ENCODE results near the gene FCHSD2.

The FCHSD2 gene

GRCh38 chr11:73172992-73173656, 31.0 kb upstream of the FCHSD2 start:
- DNase-seq (ENCODE audit: low read depth in 2 of 3, low spot score in 2 of 3): no peak

DNA sequence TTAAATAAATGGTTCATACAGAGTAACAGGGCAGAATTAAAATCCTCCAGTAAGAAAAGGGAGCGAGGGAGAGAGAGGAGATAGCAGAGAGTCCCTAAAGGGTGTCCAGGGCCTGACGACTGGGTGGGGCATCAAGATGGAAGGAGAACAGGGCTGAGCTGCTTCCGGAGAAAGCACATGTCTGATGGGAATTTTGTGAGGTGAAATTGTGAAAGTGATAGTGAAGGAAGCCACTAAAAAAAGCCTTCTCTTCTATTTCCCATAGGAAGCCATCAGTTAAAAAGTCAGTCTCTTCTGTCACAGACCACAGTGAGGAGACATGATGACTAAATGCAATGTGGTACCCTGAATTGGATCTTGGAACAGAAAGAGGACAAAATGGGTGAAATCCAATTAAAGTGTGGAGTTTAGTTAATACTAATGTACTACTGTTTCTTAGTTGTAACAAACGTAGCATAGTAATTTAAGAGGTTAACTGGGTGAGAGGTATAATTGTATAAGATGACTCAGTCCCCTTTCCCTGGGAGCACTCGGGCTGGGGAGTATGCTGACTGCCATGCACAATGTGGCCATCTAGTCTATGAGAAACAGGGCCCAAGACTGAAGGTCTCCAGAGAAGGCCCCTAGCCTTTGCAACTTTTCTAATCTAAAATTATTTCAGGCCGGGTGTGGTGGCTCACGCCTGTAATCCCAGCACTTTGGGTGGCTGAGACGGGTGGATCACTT, 29.5 kb upstream of the FCHSD2 start:
- no peak for DNase-seq (ENCODE audit: low read depth in 2 of 3, low spot score in 2 of 3)

DNA sequence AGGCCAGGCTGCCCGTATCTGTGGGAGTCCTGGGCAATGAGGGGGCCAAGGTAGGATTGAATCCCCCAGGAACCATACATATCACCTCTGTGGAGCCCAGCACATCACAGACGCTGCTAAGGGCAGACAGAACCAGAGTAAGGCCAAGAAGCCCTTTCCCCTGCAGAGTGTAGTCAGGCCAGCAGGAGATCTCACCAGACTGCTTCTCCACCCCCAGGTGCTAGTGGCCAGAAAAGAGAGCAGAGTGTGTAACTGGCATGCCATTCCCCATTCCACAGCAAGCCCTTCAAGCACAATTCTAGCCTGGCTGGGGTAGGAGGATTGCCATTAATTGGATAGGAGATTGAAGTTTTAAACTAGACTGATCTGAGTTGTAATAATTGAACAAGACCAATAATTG, 28.0 kb upstream of the FCHSD2 start:
- DNase-seq (ENCODE audit: low read depth in 2 of 3, low spot score in 2 of 3): no peak

DNA sequence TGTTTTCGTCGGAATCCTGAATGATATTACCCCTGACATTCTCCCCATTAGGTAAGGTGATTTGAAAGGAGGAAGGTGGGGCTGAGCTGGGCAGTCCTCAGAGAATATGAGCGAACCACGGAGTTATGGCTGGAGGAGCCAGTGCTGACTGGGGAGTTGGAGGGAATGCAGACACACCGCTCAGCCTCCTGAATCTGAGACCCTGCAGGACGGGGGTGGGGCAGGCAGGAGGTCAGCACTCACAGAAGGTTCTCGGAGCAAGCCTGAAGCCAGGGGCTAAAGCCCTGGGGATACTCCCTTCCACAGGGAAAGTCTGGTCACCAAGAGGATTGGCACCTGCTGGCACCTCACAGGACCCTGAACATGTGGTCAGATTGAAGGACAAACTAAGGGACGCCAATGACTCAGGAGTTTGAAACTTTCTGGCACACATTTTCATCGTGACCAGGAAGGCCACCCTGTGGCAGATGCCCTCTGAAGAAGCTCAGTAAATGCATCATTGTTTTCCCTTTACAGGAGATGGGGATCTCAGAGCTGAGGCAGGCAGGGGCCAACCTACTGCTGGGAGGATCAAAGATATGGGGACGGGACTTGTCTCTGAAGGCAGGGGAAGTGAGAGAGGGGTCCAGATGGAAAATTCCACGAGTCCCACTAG, 26.9 kb upstream of the FCHSD2 start:
- DNase-seq (ENCODE audit: low read depth in 2 of 3, low spot score in 2 of 3): no peak

DNA sequence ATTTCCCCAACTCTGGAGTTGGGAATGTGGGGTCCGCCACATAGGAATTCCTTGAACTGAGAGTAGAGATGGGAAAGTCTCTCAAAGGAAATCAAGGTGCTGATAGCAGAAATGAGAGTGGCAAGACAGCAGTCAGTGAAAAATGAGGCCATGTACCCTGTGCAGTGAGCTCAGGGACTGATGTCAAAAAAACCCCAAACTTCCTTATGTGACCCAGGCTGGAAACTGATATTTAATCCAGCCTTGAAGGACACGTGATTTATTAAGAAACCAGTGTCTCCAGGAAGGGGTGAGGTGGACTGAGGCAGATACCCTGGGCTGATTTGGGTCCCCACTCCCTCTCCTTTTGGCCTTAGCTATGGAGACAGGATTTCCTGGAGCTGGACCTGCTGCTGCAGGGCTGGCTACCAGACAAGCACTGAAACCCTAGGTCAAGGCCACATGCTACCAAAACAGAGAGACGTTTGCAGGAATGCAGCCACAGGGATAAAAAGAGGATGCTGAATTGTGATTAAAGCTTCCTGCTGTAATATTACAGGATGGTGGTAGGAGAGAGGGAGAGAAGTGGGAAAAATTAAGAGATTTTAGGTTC, 25.3 kb upstream of the FCHSD2 start:
- no peak for DNase-seq (ENCODE audit: low read depth in 2 of 3, low spot score in 2 of 3)

- no peak for DNase-seq (ENCODE audit: low read depth in 2 of 3, low spot score in 2 of 3)
Observed at GRCh38 chr11:73164803-73165540, 22.9 kb upstream of the FCHSD2 start.

GRCh38 chr11:73163638-73164174, 21.6 kb upstream of the FCHSD2 start:
- DNase-seq (ENCODE audit: low read depth in 2 of 3, low spot score in 2 of 3): no peak

GRCh38 chr11:73162196-73162740, 20.1 kb upstream of the FCHSD2 start:
- DNase-seq (ENCODE audit: low read depth in 2 of 3, low spot score in 2 of 3): no peak

DNA sequence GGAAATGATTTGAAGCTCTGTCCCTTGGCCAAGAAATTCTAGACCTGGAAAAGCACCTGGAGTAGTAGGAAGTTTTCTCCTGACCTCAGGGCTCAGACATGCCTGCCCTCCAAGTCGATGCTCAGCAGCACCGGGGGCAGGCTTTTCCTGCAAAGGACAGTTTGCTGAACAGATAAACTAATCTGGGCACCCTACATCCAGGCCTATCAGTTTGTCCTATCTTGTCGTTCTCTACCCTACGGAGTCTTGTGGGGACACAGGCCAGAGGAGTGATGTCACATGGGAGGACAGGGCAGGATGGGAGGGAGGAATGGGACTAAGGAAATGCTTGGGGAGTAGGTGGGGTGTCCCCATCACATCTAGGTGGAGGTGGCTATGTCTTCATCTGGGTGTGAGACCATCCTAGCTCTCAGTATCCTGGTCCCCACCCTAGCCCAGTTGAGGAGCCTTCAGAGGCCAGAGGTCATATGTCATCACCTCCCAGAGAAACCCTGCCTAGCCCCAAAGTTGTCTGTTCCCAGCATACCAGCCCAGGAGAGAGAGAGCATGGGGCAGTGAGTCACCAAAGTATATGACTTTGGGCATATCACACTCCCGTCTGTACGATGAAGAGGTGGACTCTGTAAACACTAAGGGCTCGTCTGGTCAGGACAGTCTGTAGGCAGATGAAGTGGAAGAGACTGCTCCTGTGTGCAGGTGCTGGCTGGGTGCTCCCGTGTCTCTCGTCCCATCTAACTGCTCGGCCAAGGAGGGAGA, 18.1 kb upstream of the FCHSD2 start:
- DNase-seq (ENCODE audit: low read depth in 2 of 3, low spot score in 2 of 3): no peak

DNA sequence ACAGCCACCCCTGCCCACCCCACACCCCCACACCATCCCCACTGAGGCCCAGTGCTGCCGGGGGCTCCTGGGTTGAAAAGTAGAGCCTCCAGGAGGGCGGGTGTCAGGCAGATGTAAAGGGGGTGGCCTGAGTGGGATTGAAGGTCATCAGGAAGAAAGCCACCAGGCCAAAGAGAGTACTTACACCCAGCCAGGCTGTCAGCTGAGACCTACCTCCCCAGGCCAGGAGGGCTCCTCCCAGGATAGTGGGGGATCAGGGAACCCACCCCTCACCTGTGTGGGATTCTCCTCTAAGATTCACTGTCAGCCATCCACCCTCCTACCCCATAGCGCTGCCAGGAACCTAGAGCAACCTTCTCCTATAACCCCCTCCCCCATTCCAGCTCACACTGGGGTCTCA, 17.2 kb upstream of the FCHSD2 start:
- no peak for DNase-seq (ENCODE audit: low read depth in 2 of 3, low spot score in 2 of 3)

- no peak for DNase-seq (ENCODE audit: low read depth in 2 of 3, low spot score in 2 of 3)
Observed at GRCh38 chr11:73158356-73159051, 16.4 kb upstream of the FCHSD2 start.

DNA sequence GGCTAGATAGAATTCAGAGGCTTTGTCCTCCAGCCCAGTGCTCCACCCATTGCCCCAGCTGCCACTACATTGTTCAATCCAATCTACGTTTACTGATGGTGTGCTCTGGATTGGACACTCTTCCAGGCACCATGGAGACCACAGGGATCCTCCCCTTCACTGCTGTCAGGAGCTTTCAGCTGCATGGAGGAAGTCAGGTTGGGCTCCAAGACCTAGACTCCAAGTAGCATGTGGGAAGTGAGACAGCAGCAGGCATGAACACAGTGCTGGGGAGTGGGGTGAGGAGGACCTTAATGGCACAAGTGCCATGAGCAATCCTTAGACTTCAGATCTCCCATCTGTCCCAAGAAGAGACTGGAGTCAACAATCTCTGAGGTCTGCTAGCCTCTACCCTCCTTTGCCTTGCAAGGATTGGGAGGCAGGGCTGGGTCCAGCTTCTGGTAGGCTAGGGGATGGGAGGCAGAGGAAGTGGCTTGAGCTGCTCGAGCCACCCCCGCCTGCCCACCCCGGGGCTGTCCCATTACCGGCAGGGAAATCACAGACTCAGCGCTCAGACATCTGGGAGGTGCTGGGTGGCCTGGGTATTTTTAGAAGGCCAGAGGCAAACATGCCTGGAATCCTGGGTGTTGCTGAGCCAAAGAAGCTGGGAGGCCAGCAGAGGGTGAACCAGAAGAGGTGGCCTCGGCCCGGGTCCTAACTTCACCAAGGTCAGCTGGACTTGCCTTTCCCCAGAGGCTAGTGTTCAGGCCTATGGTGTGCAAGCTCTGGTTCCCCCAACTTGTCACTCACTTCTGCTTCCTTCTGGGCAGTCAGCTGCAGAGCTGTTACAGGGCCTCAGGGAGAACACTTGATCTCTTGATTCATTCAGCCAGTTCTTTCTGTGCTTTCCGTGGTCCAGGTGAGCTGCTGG, 15.2 kb upstream of the FCHSD2 start:
- no peak for DNase-seq (ENCODE audit: low read depth in 2 of 3, low spot score in 2 of 3)

- no peak for DNase-seq (ENCODE audit: low read depth in 2 of 3, low spot score in 2 of 3)
Observed at GRCh38 chr11:73156686-73157085, 14.6 kb upstream of the FCHSD2 start.

DNA sequence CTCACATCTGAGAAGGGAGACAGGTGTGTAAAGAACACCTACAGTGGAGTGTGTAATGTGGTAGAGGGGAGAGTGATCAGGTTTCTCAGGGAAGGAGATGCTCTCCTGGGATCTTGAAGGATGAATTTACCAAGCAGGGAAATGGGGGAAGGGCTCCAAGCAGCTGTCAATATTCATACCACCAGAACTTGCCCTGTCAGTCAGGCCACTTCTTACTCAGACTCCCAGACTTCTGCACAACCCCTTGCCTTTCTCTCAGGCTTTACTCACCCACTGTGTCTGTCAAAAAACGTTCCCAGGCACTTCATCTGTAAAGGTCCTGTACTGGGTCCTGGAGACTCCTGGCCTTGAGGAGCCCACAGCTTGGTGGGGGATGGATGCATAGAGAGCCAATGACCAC, 14.0 kb upstream of the FCHSD2 start:
- no peak for DNase-seq (ENCODE audit: low read depth in 2 of 3, low spot score in 2 of 3)

DNA sequence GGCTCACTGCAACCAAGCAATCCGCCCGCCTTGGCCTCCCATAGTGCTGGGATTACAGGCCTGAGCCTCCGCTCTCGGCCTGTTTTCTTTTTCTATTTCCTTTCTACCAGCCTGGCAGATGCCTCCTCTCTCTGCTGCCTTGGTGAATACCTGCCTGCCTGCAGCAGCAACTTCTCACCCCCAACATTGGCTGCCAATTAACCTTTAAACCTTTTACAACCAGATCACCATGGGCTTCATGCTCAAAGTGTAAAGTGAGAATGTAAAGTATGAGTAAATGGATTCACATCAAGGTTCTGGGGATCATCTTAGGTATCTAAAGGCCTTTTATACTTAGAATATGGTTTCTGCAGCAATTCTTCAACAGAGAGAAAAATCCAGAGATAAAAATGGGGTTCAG, 13.0 kb upstream of the FCHSD2 start:
- DNase-seq (ENCODE audit: low read depth in 2 of 3, low spot score in 2 of 3): no peak

- DNase-seq (ENCODE audit: low read depth in 2 of 3, low spot score in 2 of 3): no peak
Observed at GRCh38 chr11:73154178-73154577, 12.1 kb upstream of the FCHSD2 start.

DNA sequence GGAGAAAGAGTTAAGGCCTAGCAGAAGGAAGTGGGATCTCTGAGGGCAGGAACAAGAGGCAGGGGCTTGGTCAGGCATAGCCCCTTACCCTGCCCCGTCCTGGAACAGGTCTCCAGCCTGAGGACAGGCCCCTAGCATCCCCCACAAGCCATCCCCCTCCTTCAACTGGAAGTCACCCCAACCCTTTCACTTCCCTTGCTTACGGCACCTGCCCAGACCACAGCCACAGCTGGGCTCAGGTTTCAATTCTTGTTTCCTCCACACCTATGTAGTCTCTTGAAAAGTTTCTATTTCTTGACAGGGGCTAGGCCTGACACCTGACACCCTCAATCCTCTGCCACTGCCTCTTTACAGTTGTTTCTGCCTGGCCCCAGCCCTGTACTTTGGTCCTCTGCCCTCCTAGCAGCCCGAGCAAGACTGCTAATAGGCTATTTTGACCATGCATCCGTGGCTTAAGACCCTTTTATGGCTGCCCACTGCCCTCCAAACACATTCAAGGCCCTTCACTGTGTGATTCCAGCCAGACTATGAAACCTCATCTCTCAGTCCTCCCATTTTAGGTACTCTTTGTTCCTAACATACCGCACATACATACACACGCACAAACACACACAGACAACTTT, 10.9 kb upstream of the FCHSD2 start:
- DNase-seq (ENCODE audit: low read depth in 2 of 3, low spot score in 2 of 3): no peak
